Stimulated activated CD4-positive, alpha-beta T cell treated with anti-CD3 and anti-CD28 coated beads, Interleukin-2, amount 100 ng/mL, for 24 hours (primary cell): ENCODE measurements around the gene CHST3.

ENCODE experiments used
- DNase-seq, 2 donors: peaks; one replicate each; pipeline ENCODE4 v3.0.0-alpha.2; 2020

Gene CHST3

GRCh38 chr10:72035252-72035887 is 71.2 kb downstream of the CHST3 start:
- no peak for DNase-seq

- DNase-seq: no peak
Observed at GRCh38 chr10:72037266-72037665, 73.1 kb downstream of the CHST3 start.

GRCh38 chr10:72037811-72038210 is 73.6 kb downstream of the CHST3 start:
- no peak for DNase-seq

- no peak for DNase-seq
Observed at GRCh38 chr10:72038458-72039001, 74.3 kb downstream of the CHST3 start.

GRCh38 chr10:72039377-72039776 is 75.2 kb downstream of the CHST3 start:
- DNase-seq: no peak

GRCh38 chr10:72041491-72041890 is 77.3 kb downstream of the CHST3 start:
- DNase-seq: no peak

- no peak for DNase-seq
Observed at GRCh38 chr10:72043016-72043834, 79.0 kb downstream of the CHST3 start.

GRCh38 chr10:72044417-72045041 is 80.3 kb downstream of the CHST3 start:
- no peak for DNase-seq

GRCh38 chr10:72045586-72045985 is 81.4 kb downstream of the CHST3 start:
- DNase-seq: no peak

- peak; percentile 94 to 95 for DNase-seq
Observed at GRCh38 chr10:72048450-72049124, 84.4 kb downstream of the CHST3 start.

- DNase-seq: no peak
Observed at GRCh38 chr10:72049472-72049871, 85.3 kb downstream of the CHST3 start.

- no peak for DNase-seq
Observed at GRCh38 chr10:72049969-72050781, 86.0 kb downstream of the CHST3 start.

GRCh38 chr10:72050873-72051272 is 86.7 kb downstream of the CHST3 start:
- DNase-seq: no peak

GRCh38 chr10:72053690-72054089 is 89.5 kb downstream of the CHST3 start:
- no peak for DNase-seq

- DNase-seq: no peak
Observed at GRCh38 chr10:72056113-72056512, 91.9 kb downstream of the CHST3 start.

- no peak for DNase-seq
Observed at GRCh38 chr10:72056932-72057751, 92.9 kb downstream of the CHST3 start.

GRCh38 chr10:72058347-72058898 is 94.2 kb downstream of the CHST3 start:
- no peak for DNase-seq

- DNase-seq: no peak
Observed at GRCh38 chr10:72058989-72059842, 95.0 kb downstream of the CHST3 start.

GRCh38 chr10:72059843-72060822 is 95.9 kb downstream of the CHST3 start:
- DNase-seq: no peak
